Activated CD8-positive, alpha-beta memory T cell treated with anti-CD3 and anti-CD28 coated beads for 36 hours (primary cell): Measurements from ENCODE around the gene RBM6. TPM values are rescaled to one million over a fixed set of nuclear protein-coding genes. Genes with fewer than 3 reads are reported as not detected.
"Not testable (repeated sequence)": the region's sequence is repeated elsewhere in the genome, so short reads cannot be mapped to it uniquely, and the experiment has no call there.

Experiments
- CTCF ChIA-PET: fragments of 350-600 bp; sonication (Branson Sonifier 250); formaldehyde crosslinking; loops from one replicate; lab custom pipeline; 2021; ENCODE audit warnings: antibody characterized with exemption; lab: Charles Lee
- POLR2A ChIA-PET: fragments of 350-600 bp; sonication (Branson Sonifier 250); formaldehyde crosslinking; loops from one replicate; lab custom pipeline; 2021; ENCODE audit warnings: antibody characterized with exemption; lab: Charles Lee
- total RNA-seq, 2 experiments: library from RNA; stranded (reverse); gene quantifications; one replicate each; pipeline ENCODE4 v1.2.3, GENCODE V29; 2021

Gene RBM6
- total RNA-seq, 2 experiments from 2014 or later, result 68.1 to 68.4 TPM

DNA sequence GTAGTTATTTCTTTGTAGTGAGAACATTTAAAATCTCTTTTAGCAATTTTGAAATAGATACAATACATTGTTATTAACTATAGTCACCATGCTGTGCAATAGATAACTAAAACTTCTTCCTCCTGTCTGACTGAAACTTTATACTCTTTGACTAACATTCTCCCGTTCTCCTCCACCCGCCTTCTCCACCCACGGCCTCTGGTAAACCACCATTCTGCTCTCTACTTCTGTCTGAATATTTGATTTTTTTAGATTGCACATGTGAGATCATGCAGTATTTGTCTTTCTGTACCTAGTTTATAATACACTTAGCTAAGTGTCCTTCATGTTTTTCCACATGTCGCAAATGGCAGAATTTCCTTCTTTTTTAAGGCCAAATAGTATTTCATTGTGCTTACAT, 76.0 kb downstream of the RBM6 start:
- POLR2A ChIA-PET, result no interaction called here
- CTCF ChIA-PET, result no interaction called here

- CTCF ChIA-PET, result no interaction called here
Observed at GRCh38 chr3:50028346-50028745, 88.4 kb downstream of the RBM6 start.

GRCh38 chr3:50031201-50031600, 91.3 kb downstream of the RBM6 start:
- POLR2A ChIA-PET, CTCF ChIA-PET: not testable (repeated sequence)

More at GRCh38 chr3:50028346-50028745, 88.4 kb downstream of the RBM6 start:
- POLR2A ChIA-PET, result no interaction called here

DNA sequence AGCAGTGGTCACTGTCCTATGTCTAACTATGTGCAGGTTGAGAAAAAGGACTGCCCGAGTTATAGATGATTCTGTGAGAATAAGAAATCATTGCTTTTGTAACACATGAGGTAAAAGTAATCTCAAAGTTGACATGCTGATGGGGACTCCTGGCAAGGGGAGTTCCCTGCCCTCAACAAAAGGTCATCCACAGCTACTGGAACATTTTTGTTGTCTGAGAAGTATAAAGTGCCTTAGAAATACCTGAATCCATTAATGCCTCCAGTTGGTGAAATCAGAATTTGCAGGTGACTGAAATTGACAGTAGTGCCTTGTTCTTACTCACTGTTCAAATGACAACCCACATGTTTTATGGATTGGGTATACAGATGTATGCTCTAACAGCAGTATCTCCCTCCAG, 105.0 kb downstream of the RBM6 start:
- POLR2A ChIA-PET, result no interaction called here
- CTCF ChIA-PET, result interaction anchor here (1.0 to 1.1 kb wide), 2 partner anchors 10 to 11 kb away, joined by 3 read pairs; no protein-coding TSS in a partner anchor

GRCh38 chr3:50047426-50047825, 107.5 kb downstream of the RBM6 start:
- POLR2A ChIA-PET, result no interaction called here
- CTCF ChIA-PET, result interaction anchor here (0.6 kb wide), 1 partner anchor 299 kb away, joined by 4 read pairs; no protein-coding TSS in a partner anchor

DNA sequence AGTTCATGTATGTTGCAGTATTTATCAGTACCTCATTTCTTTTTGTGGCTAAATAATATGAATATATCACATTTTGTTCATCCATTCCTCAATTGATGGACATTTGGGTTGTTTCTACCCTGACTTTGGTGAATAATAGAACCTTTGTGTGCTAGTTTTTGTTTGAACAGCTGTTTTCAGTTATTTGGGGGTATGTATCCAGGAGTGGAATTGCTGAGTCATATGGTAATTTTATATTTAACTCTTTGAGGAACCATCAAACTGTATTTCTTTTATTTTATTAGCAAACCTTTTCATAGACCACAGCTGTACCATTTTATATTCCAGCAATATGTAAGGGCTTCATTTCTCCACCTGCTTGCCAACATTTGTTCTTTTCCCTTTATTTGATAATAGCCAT, 110.4 kb downstream of the RBM6 start:
- CTCF ChIA-PET, result no interaction called here

GRCh38 chr3:50057756-50058155, 117.8 kb downstream of the RBM6 start:
- POLR2A ChIA-PET, result no interaction called here
- CTCF ChIA-PET, result no interaction called here

More for the DNA sequence above, 110.4 kb downstream of the RBM6 start:
- POLR2A ChIA-PET, result no interaction called here

- ChIA-PET CTCF (no interaction called here), POLR2A (no interaction called here)
Observed at GRCh38 chr3:50068134-50068533, 128.2 kb downstream of the RBM6 start.

- CTCF ChIA-PET, result no interaction called here
Observed at GRCh38 chr3:50078091-50078490, 138.1 kb downstream of the RBM6 start.

DNA sequence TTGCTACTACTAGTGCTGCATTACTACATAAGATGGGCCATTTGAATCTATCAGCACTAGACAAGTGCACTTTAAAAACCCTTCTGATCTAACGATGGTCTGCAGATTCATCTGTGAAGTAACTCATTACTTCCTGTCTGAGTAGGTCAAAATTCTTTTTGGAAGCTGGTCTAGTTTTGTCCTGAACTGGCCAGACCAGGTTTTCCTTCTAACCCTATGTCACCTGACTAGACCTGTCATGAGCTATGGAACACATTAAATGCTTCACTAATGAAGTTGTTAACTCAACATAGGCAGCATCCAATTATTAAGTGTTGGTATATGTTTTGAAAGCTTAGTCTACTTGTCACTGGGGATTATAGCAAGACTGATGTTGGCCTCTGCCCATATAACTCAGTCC, 138.7 kb downstream of the RBM6 start:
- ChIA-PET CTCF (no interaction called here), POLR2A (interaction anchor here (1.2 kb wide), 1 partner anchor 149 kb away, joined by 4 read pairs; the partner anchor contains the start of gene MON1A)

More at GRCh38 chr3:50078091-50078490, 138.1 kb downstream of the RBM6 start:
- POLR2A ChIA-PET, result no interaction called here

GRCh38 chr3:50084951-50085350, 145.0 kb downstream of the RBM6 start:
- CTCF ChIA-PET, result not testable (repeated sequence)

DNA sequence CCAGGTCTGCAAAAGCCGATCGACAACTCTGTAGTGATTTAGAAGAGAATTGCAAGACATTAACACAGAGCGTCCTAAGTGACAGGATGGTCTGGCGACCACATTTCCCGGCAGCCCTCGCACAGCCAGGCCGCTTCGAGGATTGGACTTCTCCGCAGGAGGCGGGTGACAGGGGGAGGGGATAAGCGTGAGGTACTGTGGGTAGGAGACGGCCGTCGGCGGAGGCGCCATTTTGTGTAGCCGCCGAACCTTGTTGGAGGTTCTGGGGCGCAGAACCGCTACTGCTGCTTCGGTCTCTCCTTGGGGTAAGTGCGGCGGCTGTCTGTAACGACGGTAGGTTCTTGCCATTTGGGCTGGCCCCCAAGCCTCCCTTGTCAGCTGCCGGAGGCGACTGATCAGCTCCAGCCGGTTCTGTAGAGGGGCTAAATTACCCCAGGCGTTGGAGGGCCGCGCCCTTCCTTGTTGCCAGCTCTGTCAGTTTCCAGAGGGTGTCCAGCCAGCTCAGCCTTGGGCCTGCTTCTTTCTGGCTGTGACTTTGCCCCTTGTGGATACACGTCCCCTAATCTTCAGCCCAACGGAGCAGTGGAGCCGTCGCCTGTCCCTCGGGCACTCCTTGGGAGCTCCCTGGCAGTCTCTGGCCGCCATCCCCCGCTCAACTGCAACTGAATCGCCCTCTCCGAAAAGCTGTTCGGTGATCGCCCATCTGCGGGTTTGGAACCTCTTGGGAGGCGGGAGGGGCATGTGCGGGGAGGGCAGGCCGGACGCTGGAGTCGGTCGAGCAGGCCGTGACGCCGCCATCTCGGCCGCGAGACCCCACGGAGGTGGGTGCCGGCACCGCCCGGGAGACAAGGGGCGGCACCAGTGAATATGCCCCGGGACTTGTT, 149.0 kb downstream of the RBM6 start, which contains the start of gene RBM5:
RBM5 (plus strand) TSS at position 195 of the 884 bp plus-strand sequence. CDS start 1,516 bp downstream, outside the sequence.
- CTCF ChIA-PET, result interaction anchor here (0.5 to 1.2 kb wide), 2 partner anchors 25 to 124 kb away, joined by 3 read pairs; no protein-coding TSS in a partner anchor

More at GRCh38 chr3:50084951-50085350, 145.0 kb downstream of the RBM6 start:
- POLR2A ChIA-PET, result not testable (repeated sequence)

DNA sequence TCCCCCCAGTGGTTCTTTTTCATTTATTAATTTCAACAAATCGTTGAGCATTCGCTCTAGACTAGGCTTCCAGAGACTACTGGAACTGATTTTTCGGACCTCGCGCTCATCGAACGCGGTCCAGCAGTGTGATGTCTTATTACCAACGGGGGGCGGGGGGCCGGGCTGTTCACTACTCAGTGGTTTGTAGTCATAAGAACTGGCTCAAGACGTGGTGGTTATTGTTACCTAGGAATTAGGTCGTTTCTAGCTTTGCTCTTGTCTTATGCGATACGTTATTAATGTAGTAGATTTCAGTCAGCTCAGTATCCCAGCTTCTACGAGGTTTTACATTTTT, 149.6 kb downstream of the RBM6 start:
- POLR2A ChIA-PET, result no interaction called here
- CTCF ChIA-PET, result interaction anchor here (0.5 kb wide), 1 partner anchor 124 kb away, joined by 3 read pairs; no protein-coding TSS in a partner anchor

More for the DNA sequence above, 149.0 kb downstream of the RBM6 start, which contains the start of gene RBM5:
- POLR2A ChIA-PET, result interaction anchor here (0.6 kb wide), 1 partner anchor 994 kb away, joined by 3 read pairs; no protein-coding TSS in a partner anchor

- CTCF ChIA-PET, result no interaction called here
Observed at GRCh38 chr3:50090984-50091383, 151.0 kb downstream of the RBM6 start.

DNA sequence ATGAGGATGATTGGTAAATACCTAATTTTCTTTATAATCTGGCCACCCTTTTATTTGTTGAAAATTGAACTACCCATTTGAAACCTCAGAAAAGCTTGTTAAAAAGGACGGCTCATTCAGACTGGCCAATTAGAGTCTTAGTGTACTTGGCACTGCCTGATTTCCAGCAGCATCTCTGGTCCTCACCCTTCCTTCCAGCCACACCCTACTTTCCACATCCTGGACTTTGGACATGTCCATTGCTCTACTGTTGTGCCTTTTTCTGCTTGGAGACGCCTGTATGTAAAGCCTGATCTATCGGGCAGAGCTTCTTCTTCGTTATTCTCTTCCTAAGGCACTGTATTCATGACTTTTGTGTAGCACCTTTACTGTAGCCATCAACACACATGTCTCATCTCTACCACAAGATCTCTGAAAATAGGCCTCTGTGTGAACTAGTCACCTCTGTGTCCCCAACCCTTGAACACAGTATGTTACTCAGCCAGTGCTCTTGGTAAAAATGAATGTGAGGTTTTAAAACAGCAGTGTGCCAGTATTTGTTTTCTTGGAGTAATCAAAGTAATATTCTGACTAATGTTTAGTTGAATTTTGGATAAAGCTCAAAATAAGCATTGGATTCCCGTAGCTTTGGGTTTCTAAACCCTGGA, 155.5 kb downstream of the RBM6 start:
- ChIA-PET POLR2A (no interaction called here), CTCF (interaction anchor here (1.3 kb wide), 1 partner anchor 151 kb away, joined by 3 read pairs; no protein-coding TSS in a partner anchor)

More at GRCh38 chr3:50090984-50091383, 151.0 kb downstream of the RBM6 start:
- POLR2A ChIA-PET, result no interaction called here

- CTCF ChIA-PET, result interaction anchor here (0.6 to 1.1 kb wide), 3 partner anchors 20 to 335 kb away, joined by 3 read pairs; no protein-coding TSS in a partner anchor
Observed at GRCh38 chr3:50100386-50100785, 160.4 kb downstream of the RBM6 start.

GRCh38 chr3:50100956-50101845, 161.3 kb downstream of the RBM6 start:
- ChIA-PET CTCF (interaction anchor here (0.6 to 1.1 kb wide), 2 partner anchors 20 to 179 kb away, joined by 3 read pairs; no protein-coding TSS in a partner anchor), POLR2A (interaction anchor here (0.6 kb wide), 1 partner anchor 9 kb away, joined by 4 read pairs; no protein-coding TSS in a partner anchor)

More at GRCh38 chr3:50100386-50100785, 160.4 kb downstream of the RBM6 start:
- POLR2A ChIA-PET, result no interaction called here

GRCh38 chr3:50102558-50102957, 162.6 kb downstream of the RBM6 start:
- CTCF ChIA-PET, result interaction anchor here (0.6 kb wide), 2 partner anchors 17 to 300 kb away, joined by 3 read pairs; no protein-coding TSS in a partner anchor
- POLR2A ChIA-PET, result no interaction called here
